ENCODE data around the gene ZNF148. TPM values are rescaled to one million over a fixed set of nuclear protein-coding genes. Genes with fewer than 3 reads are reported as not detected.
A peak's percentile ranks its signal among the peaks of the same experiment; 100 is the strongest.
"Not testable (repeated sequence)": the region's sequence is repeated elsewhere in the genome, so short reads cannot be mapped to it uniquely, and the experiment has no call there.

The ZNF148 gene
- total RNA-seq, 1 donor from 2014 or later: 57.6 TPM

- Mint-ChIP-seq H3K9me3 (peaks cover 11% of the 10 kb centered on the region), H3K27ac (peak overlapping the region; percentile 74), H3K27me3 (no peaks in the 10 kb centered on the region), H3K36me3 (ENCODE audit: low read depth) (peaks cover 20% of the 10 kb centered on the region), H3K4me3 (peak overlapping the region; percentile 26), H3K4me1 (peaks cover 75% of the 10 kb centered on the region)
- ATAC-seq (ENCODE audit: low read depth) (peak; percentile 25), DNase-seq (no peak)
- ChIA-PET CTCF (no interaction called here), POLR2A (no interaction called here)
- intact Hi-C loops (cut with micrococcal nuclease): no loop called here
- TF ChIP-seq, protein P1, sequence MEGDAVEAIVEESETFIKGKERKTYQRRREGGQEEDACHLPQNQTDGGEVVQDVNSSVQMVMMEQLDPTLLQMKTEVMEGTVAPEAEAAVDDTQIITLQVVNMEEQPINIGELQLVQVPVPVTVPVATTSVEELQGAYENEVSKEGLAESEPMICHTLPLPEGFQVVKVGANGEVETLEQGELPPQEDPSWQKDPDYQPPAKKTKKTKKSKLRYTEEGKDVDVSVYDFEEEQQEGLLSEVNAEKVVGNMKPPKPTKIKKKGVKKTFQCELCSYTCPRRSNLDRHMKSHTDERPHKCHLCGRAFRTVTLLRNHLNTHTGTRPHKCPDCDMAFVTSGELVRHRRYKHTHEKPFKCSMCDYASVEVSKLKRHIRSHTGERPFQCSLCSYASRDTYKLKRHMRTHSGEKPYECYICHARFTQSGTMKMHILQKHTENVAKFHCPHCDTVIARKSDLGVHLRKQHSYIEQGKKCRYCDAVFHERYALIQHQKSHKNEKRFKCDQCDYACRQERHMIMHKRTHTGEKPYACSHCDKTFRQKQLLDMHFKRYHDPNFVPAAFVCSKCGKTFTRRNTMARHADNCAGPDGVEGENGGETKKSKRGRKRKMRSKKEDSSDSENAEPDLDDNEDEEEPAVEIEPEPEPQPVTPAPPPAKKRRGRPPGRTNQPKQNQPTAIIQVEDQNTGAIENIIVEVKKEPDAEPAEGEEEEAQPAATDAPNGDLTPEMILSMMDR (IDR thresholded peaks at IDR 0.05): no peak
Measured at GRCh38 chr3:125350597-125350996, 24.5 kb downstream of the ZNF148 start.

- H3K27me3 Mint-ChIP-seq: no peaks in the 10 kb centered on the region
- peaks cover 15% of the 10 kb centered on the region for H3K9me3 Mint-ChIP-seq
- intact Hi-C loops (cut with micrococcal nuclease): no loop called here
- H3K27ac Mint-ChIP-seq: no peak overlapping the region
- no peak overlapping the region for H3K4me3 Mint-ChIP-seq
- CTCF ChIA-PET: no interaction called here
- ATAC-seq (ENCODE audit: low read depth): no peak
- POLR2A ChIA-PET: no interaction called here
- TF ChIP-seq, protein P1 (IDR thresholded peaks at IDR 0.05): no peak
- DNase-seq: no peak
- H3K36me3 Mint-ChIP-seq (ENCODE audit: low read depth): peaks cover 27% of the 10 kb centered on the region
- peaks cover 67% of the 10 kb centered on the region for H3K4me1 Mint-ChIP-seq
Measured at GRCh38 chr3:125349556-125350165, 25.5 kb downstream of the ZNF148 start.

GRCh38 chr3:125349055-125349454 lies 26.1 kb downstream of the ZNF148 start:
- peaks cover 70% of the 10 kb centered on the region for H3K4me1 Mint-ChIP-seq
- H3K27me3 Mint-ChIP-seq: no peaks in the 10 kb centered on the region
- ChIA-PET POLR2A (interaction anchor here (0.7 kb wide), 1 partner anchor 26 kb away, joined by 3 read pairs; the partner anchor contains the start of gene ZNF148), CTCF (no interaction called here)
- H3K4me3 Mint-ChIP-seq: no peak overlapping the region
- H3K9me3 Mint-ChIP-seq: peaks cover 18% of the 10 kb centered on the region
- no peak for DNase-seq
- peaks cover 33% of the 10 kb centered on the region for H3K36me3 Mint-ChIP-seq (ENCODE audit: low read depth)
- TF ChIP-seq, protein P1 (IDR thresholded peaks at IDR 0.05): no peak
- no peak overlapping the region for H3K27ac Mint-ChIP-seq
- intact Hi-C loops (cut with micrococcal nuclease): no loop called here
- no peak for ATAC-seq (ENCODE audit: low read depth)

GRCh38 chr3:125343367-125343766 lies 31.8 kb downstream of the ZNF148 start:
- peaks cover 16% of the 10 kb centered on the region for H3K9me3 Mint-ChIP-seq
- H3K27ac Mint-ChIP-seq; ATAC-seq (ENCODE audit: low read depth); DNase-seq; CTCF ChIA-PET; H3K27me3 Mint-ChIP-seq; intact Hi-C loops (cut with micrococcal nuclease); H3K4me3 Mint-ChIP-seq; POLR2A ChIA-PET: not testable (repeated sequence)
- peaks cover 43% of the 10 kb centered on the region for H3K36me3 Mint-ChIP-seq (ENCODE audit: low read depth)
- peaks cover 37% of the 10 kb centered on the region for H3K4me1 Mint-ChIP-seq

GRCh38 chr3:125340121-125340520 lies 35.0 kb downstream of the ZNF148 start:
- no peak overlapping the region for H3K4me3 Mint-ChIP-seq
- H3K9me3 Mint-ChIP-seq: peaks cover 3% of the 10 kb centered on the region
- POLR2A ChIA-PET: no interaction called here
- CTCF ChIA-PET: no interaction called here
- no peak for DNase-seq
- peaks cover 28% of the 10 kb centered on the region for H3K36me3 Mint-ChIP-seq (ENCODE audit: low read depth)
- ATAC-seq (ENCODE audit: low read depth): no peak
- H3K27me3 Mint-ChIP-seq: no peaks in the 10 kb centered on the region
- TF ChIP-seq, protein P1 (IDR thresholded peaks at IDR 0.05): no peak
- H3K4me1 Mint-ChIP-seq: peaks cover 41% of the 10 kb centered on the region
- intact Hi-C loops (cut with micrococcal nuclease): no loop called here
- H3K27ac Mint-ChIP-seq: no peak overlapping the region

- H3K27ac Mint-ChIP-seq: no peak overlapping the region
- CTCF ChIA-PET: no interaction called here
- no peaks in the 10 kb centered on the region for H3K27me3 Mint-ChIP-seq
- POLR2A ChIA-PET: no interaction called here
- TF ChIP-seq, protein P1 (IDR thresholded peaks at IDR 0.05): no peak
- intact Hi-C loops (cut with micrococcal nuclease): no loop called here
- H3K9me3 Mint-ChIP-seq: peaks cover 6% of the 10 kb centered on the region
- no peak overlapping the region for H3K4me3 Mint-ChIP-seq
- H3K4me1 Mint-ChIP-seq: peaks cover 52% of the 10 kb centered on the region
- DNase-seq: no peak
- no peak for ATAC-seq (ENCODE audit: low read depth)
- peaks cover 14% of the 10 kb centered on the region for H3K36me3 Mint-ChIP-seq (ENCODE audit: low read depth)
Measured at GRCh38 chr3:125337506-125337905, 37.6 kb downstream of the ZNF148 start.

Measured in activated B cell treated with CpG ODN at 0.5 μM for 24 hours (primary cell).